Spleen (tissue), 11 donors: ENCODE data around the gene GRID2. TPM values are rescaled to one million over a fixed set of nuclear protein-coding genes. Genes with fewer than 3 reads are reported as not detected.

Experiments used
- DNase-seq: peaks from one replicate; pipeline ENCODE4 v3.0.0-alpha.2; 2020
- H3K27ac ChIP-seq, 8 donors: fragments of 200-600 bp; sonication (generic) in 7 of 8; 1 replicate in 4 of 8; 2 replicates in 4 of 8; pipeline versions ENCODE4 v1.5.0 to v1.8.0; 2016 to 2021; ENCODE audit warnings: inconsistent platforms in 4 of 8, mild to moderate bottlenecking in 4 of 8, moderate library complexity in 1 of 8
- H3K27me3 ChIP-seq, 7 donors: fragments of 200-600 bp; sonication (generic) in 6 of 7; replicated peaks in 1 of 7; 1 replicate in 4 of 7; 2 replicates in 3 of 7; pipeline versions ENCODE4 v1.5.0 to v1.8.0; 2016 to 2021; ENCODE audit warnings: inconsistent platforms in 3 of 7, mild to moderate bottlenecking in 1 of 7
- H3K36me3 ChIP-seq, 6 donors: fragments of 200-600 bp; sonication (generic) in 5 of 6; 1 replicate in 4 of 6; 2 replicates in 2 of 6; pipeline versions ENCODE4 v1.5.0 to v1.8.0; 2016 to 2021; ENCODE audit warnings: inconsistent platforms in 2 of 6
- H3K4me1 ChIP-seq, 6 donors: fragments of 200-600 bp; sonication (generic) in 5 of 6; 1 replicate in 3 of 6; 2 replicates in 3 of 6; pipeline versions ENCODE4 v1.5.0 to v1.8.0; 2016 to 2021; ENCODE audit warnings: inconsistent platforms in 3 of 6
- H3K4me3 ChIP-seq, 8 donors: fragments of 200-600 bp; sonication (generic) in 7 of 8; 1 replicate in 4 of 8; 2 replicates in 4 of 8; pipeline versions ENCODE4 v1.5.0 to v1.8.0; 2016 to 2021; ENCODE audit warnings: inconsistent platforms in 4 of 8, mild to moderate bottlenecking in 4 of 8, moderate library complexity in 2 of 8
- H3K9me3 ChIP-seq, 8 donors: fragments of 200-600 bp; sonication (generic) in 7 of 8; 1 replicate in 4 of 8; 2 replicates in 4 of 8; pipeline versions ENCODE4 v1.5.0 to v1.8.0; 2016 to 2021; ENCODE audit warnings: inconsistent platforms in 4 of 8
- CTCF ChIP-seq, 11 experiments: fragments of 200-600 bp in 7 of 11; fragments of 450-650 bp in 4 of 11; sonication (generic) in 4 of 11; IDR thresholded peaks in 8 of 11; conservative IDR thresholded peaks in 3 of 11; 1 replicate in 7 of 11; 2 replicates in 4 of 11; pipeline versions ENCODE4 v1.4.0 to v1.8.0; 2016 to 2021; ENCODE audit warnings: antibody characterized with exemption in 11 of 11, inconsistent platforms in 4 of 11, mild to moderate bottlenecking in 1 of 11
- POLR2A ChIP-seq, 3 donors: fragments of 450-650 bp; IDR thresholded peaks; one replicate each; pipeline ENCODE4 v1.5.1; 2017; ENCODE audit warnings: antibody characterized with exemption in 3 of 3, mild to moderate bottlenecking in 1 of 3
- POLR2AphosphoS5 ChIP-seq, 3 donors: sonication (generic); formaldehyde crosslinking; IDR thresholded peaks; one replicate each; pipeline ENCODE4 v1.5.1; 2017; ENCODE audit warnings: antibody characterized with exemption in 3 of 3
- WGBS, 5 donors: extraction: QIAGEN DNeasy Blood & Tissue Kit in 3 of 5; methylation state at CpG; one replicate each; pipeline versions ENCODE4 v1.1.5 to v1.1.7; 2013 to 2018; 5-methylcytosine and 5-hydroxymethylcytosine counted together
- intact Hi-C: fragments of 100-400 bp; cut with DNase I; formaldehyde crosslinking; loops from one replicate; pipeline ENCODE4 v1.15.0; 2023; ENCODE audit warnings: low total_unique reads
- polyA plus RNA-seq, 3 donors: library from polyadenylated mRNA; stranded (reverse); fragments of 200-250 nt; gene quantifications; one replicate each; pipeline ENCODE4 v1.2.1, GENCODE V29; 2013
- total RNA-seq, 7 donors: library from RNA; depleted of rRNA in 3 of 7; stranded (reverse); fragments of >200 nt in 3 of 7; fragmentation: NEBNext Ultra II Directional in 4 of 7; extraction: Animal tissue kit (Norgen Biotek cat#: 25700) in 4 of 7; gene quantifications; one replicate each; pipeline versions ENCODE4 v1.1.0 to v1.2.1, GENCODE V29; 2016 to 2021
- donor health status: healthy with polysubstance abuse.
- donor health status: DM: no; HTN: no; CAD: no; lungs with moderate emphysema.
- donor health status: DM: no; HTN: no; CAD: no.
- donor health status: Bipolar disorder and iron deficiency.
- donor health status: healthy.
- donor health status: DM: no; HTN: no; CAD: no.
- donor health status: DM: yes; HTN: yes; CAD: no.

Gene GRID2
- total and polyA plus RNA-seq, 10 donors = 0.03 to 0.92 (median 0.22) TPM; not detected in 4

DNA sequence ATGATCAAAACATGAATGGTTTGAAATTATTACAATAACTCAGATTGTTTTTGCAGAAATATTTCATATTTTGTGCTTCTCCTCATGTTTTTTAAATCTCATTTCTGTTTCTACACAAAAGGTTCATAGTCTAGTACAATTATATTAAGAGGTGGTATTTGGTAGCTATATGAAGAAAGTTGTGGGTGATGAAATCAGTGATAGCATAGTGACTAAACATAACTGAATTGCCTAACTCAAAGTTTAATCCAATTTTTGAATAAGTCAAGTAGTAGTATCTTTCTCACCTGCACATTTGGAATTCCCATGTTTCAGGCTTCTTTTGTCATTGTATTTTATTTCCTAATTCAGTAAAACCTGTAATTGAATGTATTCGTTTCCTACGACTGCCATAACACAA, 648.7 kb downstream of the GRID2 start:
- Histone ChIP-seq H3K27ac (no peak overlapping the region), H3K27me3 (no peaks in the 10 kb centered on the region), H3K9me3 (peaks cover 0 to 17% (median 2%) of the 10 kb centered on the region in 8 donors), H3K4me1 (no peaks in the 10 kb centered on the region), H3K4me3 (no peak overlapping the region), H3K36me3 (no peaks in the 10 kb centered on the region)
- 71 to 88% (median 83%) methylated on average over 2 of the region's 2 CpGs for WGBS, 5 donors
- TF ChIP-seq POLR2AphosphoS5 (IDR thresholded peaks at IDR 0.05) (no peak), POLR2A (IDR thresholded peaks at IDR 0.05) (no peak), CTCF (IDR thresholded peaks at IDR 0.05 in 8 of 11, conservative IDR thresholded peaks at IDR 0.05 in 3 of 11) (no peak)
- intact Hi-C loops = no loop called here
- no peak for DNase-seq

GRCh38 chr4:92952897-92953296, 649.1 kb downstream of the GRID2 start:
- H3K4me3 ChIP-seq = no peak overlapping the region
- H3K4me1 ChIP-seq = no peaks in the 10 kb centered on the region
- no peak for DNase-seq
- H3K27me3 ChIP-seq = no peaks in the 10 kb centered on the region
- TF ChIP-seq POLR2AphosphoS5 (IDR thresholded peaks at IDR 0.05) (no peak), POLR2A (IDR thresholded peaks at IDR 0.05) (no peak), CTCF (IDR thresholded peaks at IDR 0.05 in 8 of 11, conservative IDR thresholded peaks at IDR 0.05 in 3 of 11) (no peak)
- H3K9me3 ChIP-seq = peaks cover 0 to 17% (median 2%) of the 10 kb centered on the region in 8 donors
- H3K27ac ChIP-seq = no peak overlapping the region
- intact Hi-C loops = no loop called here
- 82 to 91% (median 86%) methylated on average over 3 of the region's 3 CpGs for WGBS, 5 donors
- no peaks in the 10 kb centered on the region for H3K36me3 ChIP-seq

DNA sequence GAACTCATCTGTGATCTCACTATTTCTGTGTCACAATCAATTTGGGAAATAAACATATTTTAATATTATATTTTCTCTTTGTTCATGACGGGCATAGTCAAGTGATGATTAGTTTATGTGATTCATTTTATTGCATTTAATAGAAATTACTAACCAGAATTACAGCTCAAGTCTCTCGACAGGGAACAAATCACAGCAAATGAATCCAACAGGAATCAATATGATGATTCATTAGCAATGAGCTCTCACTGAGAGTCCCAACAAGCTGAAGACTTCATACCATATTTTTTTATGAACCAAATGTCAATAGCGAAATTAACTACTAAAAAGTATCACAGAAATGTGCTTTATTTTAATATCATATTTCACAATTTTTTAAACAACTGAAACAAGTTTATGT, 649.7 kb downstream of the GRID2 start:
- WGBS, 5 donors = 74 to 93% (median 83%) methylated on average over 3 of the region's 3 CpGs
- TF ChIP-seq CTCF (IDR thresholded peaks at IDR 0.05 in 8 of 11, conservative IDR thresholded peaks at IDR 0.05 in 3 of 11) (no peak), POLR2AphosphoS5 (IDR thresholded peaks at IDR 0.05) (no peak), POLR2A (IDR thresholded peaks at IDR 0.05) (no peak)
- DNase-seq = no peak
- Histone ChIP-seq H3K27ac (no peak overlapping the region), H3K9me3 (peaks cover 0 to 17% (median 3%) of the 10 kb centered on the region in 8 donors), H3K27me3 (no peaks in the 10 kb centered on the region), H3K36me3 (no peaks in the 10 kb centered on the region), H3K4me1 (no peaks in the 10 kb centered on the region), H3K4me3 (no peak overlapping the region)
- intact Hi-C loops = no loop called here

DNA sequence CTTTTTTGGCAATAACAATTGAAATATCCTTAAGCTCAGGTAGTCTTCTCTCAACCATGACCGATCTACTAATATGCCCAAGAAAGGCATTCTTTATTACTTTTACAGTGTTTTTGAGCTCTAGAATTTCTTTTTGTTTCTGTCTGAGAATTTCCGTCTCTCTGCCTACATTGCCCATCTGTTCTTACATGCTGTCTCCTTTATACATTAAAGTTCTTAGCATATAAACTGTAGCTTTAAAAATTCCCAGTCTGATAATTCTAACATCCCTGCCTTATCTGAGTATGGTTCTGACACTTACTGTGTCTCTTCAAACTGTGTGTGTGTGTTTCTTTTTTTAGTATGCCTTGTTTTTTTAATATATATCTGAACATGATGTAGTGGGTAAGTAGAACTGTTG, 658.1 kb downstream of the GRID2 start:
- 93 to 100% (median 95%) methylated on average over 2 of the region's 2 CpGs for WGBS, 5 donors
- intact Hi-C loops = no loop called here
- H3K4me3 ChIP-seq = no peak overlapping the region
- DNase-seq = no peak
- no peaks in the 10 kb centered on the region for H3K27me3 ChIP-seq
- H3K4me1 ChIP-seq = no peaks in the 10 kb centered on the region
- no peak overlapping the region for H3K27ac ChIP-seq
- H3K9me3 ChIP-seq = peaks cover 0 to 15% (median 7%) of the 10 kb centered on the region in 8 donors
- H3K36me3 ChIP-seq = no peaks in the 10 kb centered on the region
- TF ChIP-seq CTCF (IDR thresholded peaks at IDR 0.05 in 8 of 11, conservative IDR thresholded peaks at IDR 0.05 in 3 of 11) (no peak), POLR2AphosphoS5 (IDR thresholded peaks at IDR 0.05) (no peak), POLR2A (IDR thresholded peaks at IDR 0.05) (no peak)
